Activated naive CD4-positive, alpha-beta T cell (primary cell): ENCODE measurements around the gene XPO6.
A peak's percentile ranks its signal among the peaks of the same experiment; 100 is the strongest.
"Not testable (repeated sequence)": the region's sequence is repeated elsewhere in the genome, so short reads cannot be mapped to it uniquely, and the experiment has no call there.

ENCODE experiments used
- DNase-seq, 4 experiments: peaks; one replicate each; lab custom pipeline; 2025; lab: John Stamatoyannopoulos, UW

XPO6 gene

DNA sequence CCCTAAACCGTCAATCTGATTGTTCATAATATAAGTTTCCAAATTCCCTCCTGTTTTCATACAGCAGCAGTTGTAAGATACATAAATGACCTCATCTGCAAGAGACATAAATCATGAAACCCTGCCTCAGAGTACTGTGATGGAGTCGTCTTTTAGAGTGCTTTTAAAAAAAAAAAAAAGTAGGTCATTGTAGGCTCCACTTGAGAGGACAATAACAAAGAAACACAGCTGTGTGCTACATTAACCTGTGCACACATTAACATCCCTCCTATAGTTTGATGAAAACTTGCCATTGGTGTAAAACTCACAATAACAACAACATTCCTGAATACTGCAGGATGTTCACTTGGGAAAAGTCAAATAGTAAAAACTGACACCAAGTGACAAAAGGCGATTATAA, 56.5 kb downstream of the XPO6 start:
- DNase-seq: no peak

DNA sequence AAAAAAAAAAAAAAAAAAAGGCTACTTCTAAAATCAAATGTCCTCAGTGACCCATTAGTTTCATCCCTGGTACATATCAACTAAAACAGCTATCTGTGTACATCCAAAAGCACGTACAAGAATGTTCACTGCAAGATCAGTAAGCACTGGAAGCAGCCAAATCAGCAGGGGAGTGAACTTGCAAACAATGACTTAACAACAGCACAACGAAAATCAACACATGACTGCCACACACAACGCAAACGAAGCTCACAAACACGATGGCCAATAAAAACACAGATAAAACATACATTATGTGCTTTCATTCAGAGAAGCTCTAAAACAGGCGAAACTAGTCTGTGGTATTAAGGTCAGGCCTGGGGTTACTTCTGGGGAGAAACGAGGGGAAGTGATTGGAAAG, 60.6 kb downstream of the XPO6 start:
- DNase-seq: no peak

DNA sequence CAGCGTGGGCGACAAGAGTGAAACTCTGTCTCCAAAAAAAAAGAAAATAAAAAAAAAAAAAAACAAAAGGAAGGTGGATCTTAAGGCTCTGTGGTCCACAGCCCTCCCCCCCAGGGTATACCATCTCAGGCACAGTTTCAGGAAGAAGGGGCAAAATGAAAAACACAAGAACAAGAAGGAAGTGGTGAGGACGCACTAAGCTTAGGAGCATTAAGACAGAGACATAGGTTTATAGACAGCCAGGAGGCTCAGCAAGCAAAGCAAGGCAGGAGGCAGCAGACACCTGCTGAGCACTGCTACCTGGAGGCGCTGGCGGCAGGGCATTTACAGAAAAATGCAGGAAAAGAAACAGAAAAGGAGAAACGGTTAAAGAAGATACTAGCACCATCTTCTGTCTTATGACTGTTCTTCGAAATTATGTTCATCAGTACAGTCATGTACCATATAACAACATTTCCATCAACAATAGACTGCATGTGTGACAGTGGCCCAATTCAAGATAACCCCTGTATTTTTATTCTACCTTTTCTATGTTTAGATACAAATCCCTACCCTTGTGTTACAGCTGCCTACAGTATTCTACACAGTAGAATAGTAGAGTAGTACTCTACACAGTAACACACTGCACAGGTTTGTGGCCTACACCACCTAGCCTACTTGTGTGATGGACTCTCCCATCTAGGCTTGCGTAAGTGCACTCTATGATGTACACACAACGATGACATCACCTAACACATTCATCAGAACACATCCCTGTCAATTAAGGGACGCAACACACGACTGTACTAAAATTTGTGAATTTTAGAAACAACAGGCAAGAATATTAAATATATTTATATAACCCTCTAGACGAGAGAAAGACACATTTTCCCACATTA, 62.5 kb downstream of the XPO6 start:
- DNase-seq: peak in 2 of 4 experiments; percentile 14 to 22

DNA sequence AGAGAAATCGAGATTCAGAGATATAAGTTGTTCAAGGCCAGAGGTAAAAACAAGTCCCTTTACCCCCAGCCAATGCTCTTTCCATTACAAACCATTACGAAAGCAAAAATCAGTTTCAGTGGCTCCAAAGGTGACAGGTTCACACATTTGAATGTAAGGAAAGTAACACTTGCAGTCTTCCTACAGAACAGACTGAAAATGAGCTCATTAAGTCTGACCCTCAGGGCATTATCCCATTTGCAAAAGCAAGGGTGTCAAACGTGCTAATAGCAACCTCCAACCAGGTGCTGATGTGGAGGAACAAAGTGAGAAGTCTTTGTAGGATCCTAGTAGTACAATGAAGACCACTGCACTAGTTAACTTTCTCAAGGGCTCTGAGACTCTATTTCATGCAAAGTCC, 65.2 kb downstream of the XPO6 start:
- no peak for DNase-seq

DNA sequence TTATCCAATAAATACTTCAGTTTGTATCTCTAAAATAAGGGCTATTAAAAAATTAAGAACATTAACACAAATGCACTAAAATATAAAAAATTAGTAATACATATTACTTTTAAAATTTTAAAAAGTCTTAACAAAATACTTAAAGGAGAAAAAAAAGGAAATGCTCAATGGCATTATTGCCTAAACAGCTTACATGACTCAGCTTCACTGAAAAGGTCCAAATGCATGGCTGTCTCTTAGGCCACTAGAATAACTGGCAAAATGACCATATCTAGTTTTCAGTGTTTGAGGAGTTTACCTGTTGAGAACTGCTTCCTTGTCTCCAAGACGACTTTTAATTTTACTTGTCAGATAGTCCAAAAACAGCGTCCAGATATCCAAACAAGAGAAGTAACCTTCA, 66.0 kb downstream of the XPO6 start:
- no peak for DNase-seq

GRCh38 chr16:28140788-28141618, 70.8 kb downstream of the XPO6 start:
- peak in 2 of 4 experiments; percentile 31 for DNase-seq

- no peak for DNase-seq
Measured at GRCh38 chr16:28139530-28139929, 72.2 kb downstream of the XPO6 start.

- DNase-seq: peak in 2 of 4 experiments; percentile 5 to 22
Measured at GRCh38 chr16:28136751-28137434, 74.9 kb downstream of the XPO6 start.

- DNase-seq: no peak
Measured at GRCh38 chr16:28133666-28134065, 78.1 kb downstream of the XPO6 start.

- DNase-seq: no peak
Measured at GRCh38 chr16:28131743-28132393, 79.9 kb downstream of the XPO6 start.

DNA sequence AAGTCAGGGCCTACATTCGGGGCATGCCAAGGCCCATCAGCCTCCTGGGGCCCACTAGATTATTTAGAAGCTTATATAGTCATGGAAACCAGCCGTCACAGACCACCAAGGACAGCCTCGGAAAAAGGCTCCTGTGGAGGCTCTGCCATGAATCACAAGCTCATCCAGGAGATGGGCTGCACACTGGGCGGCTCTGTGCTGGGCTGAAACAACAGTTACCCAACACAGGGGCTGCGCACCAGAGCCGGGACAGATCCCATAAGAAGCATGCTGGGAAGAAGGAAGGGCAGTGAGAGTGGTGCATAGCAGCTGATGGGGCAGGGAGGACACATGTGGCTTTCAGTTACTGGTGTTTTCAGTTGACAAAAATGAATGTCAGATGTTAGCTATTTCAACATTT, 80.6 kb downstream of the XPO6 start:
- DNase-seq: no peak

DNA sequence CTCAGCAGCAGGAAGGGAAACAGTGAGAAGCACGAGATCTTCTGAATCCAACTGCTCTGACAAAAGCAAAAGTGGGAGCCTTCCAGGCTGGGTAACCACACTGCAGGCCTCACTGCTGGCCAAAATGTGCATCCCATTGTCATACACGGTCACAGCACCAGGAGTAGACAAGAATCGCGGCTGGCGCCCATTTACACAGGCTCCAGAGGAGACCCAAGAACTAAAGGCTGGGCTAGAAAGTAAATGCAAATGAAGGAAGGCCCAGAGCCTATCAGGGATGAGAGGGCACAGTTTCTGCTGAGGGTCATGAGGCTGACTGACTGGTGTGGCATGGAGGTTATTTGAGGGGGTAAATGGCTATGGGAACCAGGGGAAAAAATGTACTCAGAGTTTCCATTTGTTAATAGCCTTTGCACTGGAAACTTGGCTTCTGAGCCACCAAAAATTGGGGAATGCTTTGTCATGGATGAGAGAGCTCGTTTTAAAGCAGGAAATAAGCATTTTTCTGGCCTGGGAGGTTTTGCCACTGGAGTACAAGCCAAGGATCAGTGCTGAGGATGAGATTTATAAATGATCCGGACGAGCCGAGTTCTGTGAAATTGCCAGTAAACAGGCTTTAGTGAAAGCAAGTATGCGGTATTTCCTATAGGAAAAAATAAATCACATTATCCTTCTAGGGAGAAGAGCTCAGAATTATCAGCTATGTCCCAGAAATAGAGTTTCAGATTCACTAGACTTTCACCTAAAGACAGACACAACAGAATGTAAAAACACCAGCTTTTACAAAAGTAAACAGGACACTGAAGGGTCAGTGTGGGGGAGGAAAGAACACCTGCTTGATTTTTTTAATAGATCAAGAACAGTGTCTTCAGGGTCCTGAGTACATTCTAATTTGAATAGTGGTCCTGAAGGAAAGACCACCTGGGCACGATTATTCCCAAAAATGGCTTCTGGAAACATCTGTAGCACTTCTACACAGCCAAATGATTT, 81.4 kb downstream of the XPO6 start:
- no peak for DNase-seq

GRCh38 chr16:28126684-28127620, 84.8 kb downstream of the XPO6 start:
- DNase-seq: no peak

GRCh38 chr16:28125592-28125991, 86.2 kb downstream of the XPO6 start:
- DNase-seq: no peak

- no peak for DNase-seq
Measured at GRCh38 chr16:28121527-28121926, 90.2 kb downstream of the XPO6 start.

DNA sequence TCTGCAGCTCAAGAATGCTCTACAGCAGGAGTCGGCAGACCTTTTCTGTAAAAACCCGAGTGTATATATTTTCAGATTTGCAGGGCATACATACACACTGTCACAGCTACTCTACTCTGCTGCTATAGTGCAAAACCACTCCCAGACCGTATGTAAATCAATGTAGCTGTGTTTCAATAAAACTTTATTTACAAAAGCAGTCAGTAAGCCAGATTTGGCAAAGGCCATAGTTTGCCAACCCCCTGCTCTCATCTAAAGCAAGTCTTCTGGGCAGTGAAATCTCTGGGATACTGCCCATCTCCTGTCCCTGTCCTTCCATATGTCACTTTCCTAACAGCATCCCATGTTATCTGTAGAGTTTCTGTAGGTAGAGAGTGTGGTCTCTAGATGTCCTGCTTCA, 91.0 kb downstream of the XPO6 start:
- DNase-seq: no peak

GRCh38 chr16:28118637-28119036, 93.1 kb downstream of the XPO6 start:
- no peak for DNase-seq

DNA sequence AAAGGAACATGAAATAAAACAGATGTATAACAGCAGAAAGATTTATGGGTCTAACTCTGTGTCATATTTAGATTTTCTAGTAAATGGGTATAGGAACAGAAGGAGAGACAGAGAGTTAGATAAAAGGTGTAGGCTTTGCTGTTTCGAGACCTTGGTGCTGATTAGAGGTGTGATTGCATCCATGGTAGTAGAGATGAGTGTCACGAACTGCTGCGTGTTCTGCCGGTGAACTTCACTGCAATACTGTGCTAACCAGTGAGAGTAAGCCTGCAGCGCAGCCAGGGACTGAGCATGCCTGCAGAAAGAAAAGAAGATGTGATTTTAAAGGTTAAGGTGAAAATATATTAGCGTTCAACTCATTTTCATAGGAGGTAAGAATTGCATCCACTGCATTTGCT, 94.6 kb downstream of the XPO6 start:
- DNase-seq: no peak

- not testable (repeated sequence) for DNase-seq
Measured at GRCh38 chr16:28115866-28116265, 95.9 kb downstream of the XPO6 start.

DNA sequence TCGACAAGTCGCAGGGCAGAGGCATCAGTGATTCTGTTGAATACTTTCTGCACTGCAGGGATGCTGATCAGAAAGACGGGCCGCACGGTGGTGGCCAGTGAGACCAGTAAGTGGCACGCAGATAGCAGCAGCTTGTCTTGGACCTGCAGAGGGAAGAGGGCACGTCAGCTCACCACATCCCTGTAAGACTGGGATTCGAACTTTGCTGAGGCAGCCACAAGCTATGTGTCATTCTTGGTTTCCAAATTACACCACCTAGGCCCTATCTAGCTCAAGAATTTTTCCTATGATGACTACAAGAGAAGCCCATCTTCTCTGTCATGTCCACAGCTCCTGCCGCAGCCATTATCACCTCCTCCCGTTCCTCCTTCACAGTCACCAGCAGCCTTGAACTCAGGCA, 98.9 kb downstream of the XPO6 start:
- no peak for DNase-seq
